Heart right ventricle (tissue), 16 donors: ENCODE measurements around the gene ZNF428. TPM values are rescaled to one million over a fixed set of nuclear protein-coding genes. Genes with fewer than 3 reads are reported as not detected.

Experiments
- ATAC-seq, 8 donors: fragments of 200-7000 bp; cut with Tn5 transposase; one replicate each; pipeline ENCODE4 v1.9.1; 2020; ENCODE audit warnings: mild to moderate bottlenecking in 8 of 8, moderate library complexity in 8 of 8, moderate number of reproducible peaks in 1 of 8
- DNase-seq, 2 donors: peaks; one replicate each; pipeline ENCODE4 v3.0.0-alpha.2; 2020
- H3K27ac ChIP-seq, 10 donors: fragments of 200-600 bp; sonication (generic) in 2 of 10; one replicate each; pipeline versions ENCODE4 v1.5.0 to v1.8.0; 2020 to 2022; ENCODE audit warnings: mild to moderate bottlenecking in 3 of 10
- H3K27me3 ChIP-seq, 7 donors: fragments of 200-600 bp; one replicate each; pipeline ENCODE4 v1.8.0; 2021 to 2022; ENCODE audit warnings: mild to moderate bottlenecking in 2 of 7
- H3K36me3 ChIP-seq, 9 donors: fragments of 200-600 bp; sonication (generic) in 1 of 9; one replicate each; pipeline versions ENCODE4 v1.5.0 to v1.8.0; 2020 to 2022; ENCODE audit warnings: mild to moderate bottlenecking in 2 of 9
- H3K4me1 ChIP-seq, 9 donors: fragments of 200-600 bp; sonication (generic) in 1 of 9; one replicate each; pipeline versions ENCODE4 v1.5.0 to v1.8.0; 2020 to 2022; ENCODE audit warnings: mild to moderate bottlenecking in 4 of 9
- H3K4me3 ChIP-seq, 10 donors: fragments of 200-600 bp; sonication (generic) in 2 of 10; one replicate each; pipeline versions ENCODE4 v1.5.0 to v1.8.0; 2020 to 2022; ENCODE audit warnings: mild to moderate bottlenecking in 7 of 10, moderate library complexity in 2 of 10
- H3K9me3 ChIP-seq, 11 donors: fragments of 200-600 bp in 10 of 11; sonication (generic) in 2 of 11; one replicate each; pipeline versions ENCODE4 v1.5.0 to v1.8.0; 2013 to 2022; ENCODE audit warnings: mild to moderate bottlenecking in 2 of 11, control low read depth in 1 of 11, moderate library complexity in 1 of 11
- CTCF ChIP-seq, 9 donors: fragments of 200-600 bp; sonication (generic) in 2 of 9; IDR thresholded peaks; one replicate each; pipeline versions ENCODE4 v1.5.0 to v1.8.0; 2021 to 2022; ENCODE audit warnings: antibody characterized with exemption in 9 of 9, mild to moderate bottlenecking in 5 of 9, moderate library complexity in 1 of 9
- WGBS, 2 donors: extraction: QIAGEN DNeasy Blood & Tissue Kit; methylation state at CpG; one replicate each; pipeline ENCODE4 v1.1.7; 2013; ENCODE audit warnings: inconsistent platforms in 1 of 2; 5-methylcytosine and 5-hydroxymethylcytosine counted together
- intact Hi-C, 10 donors: fragments of 100-400 bp; cut with DNase I; formaldehyde crosslinking; loops; one replicate each; pipeline versions ENCODE4 v1.11.1 to v1.14.2; 2022
- polyA plus RNA-seq, 2 donors: library from polyadenylated mRNA; stranded (reverse); fragments of 200-250 nt; gene quantifications; one replicate each; pipeline ENCODE4 v1.2.3, GENCODE V29; 2013
- total RNA-seq, 10 donors: library from RNA; stranded (reverse); fragmentation: NEBNext Ultra II Directional in 3 of 10; extraction: Animal tissue kit (Norgen Biotek cat#: 25700) in 3 of 10; gene quantifications; one replicate each; pipeline versions ENCODE4 v1.2.1 to v1.2.4, GENCODE V29; 2021 to 2023
- donor health status: Arrhythmogenic right ventricular cardiomyopathy.
- donor health status: ischemic (EF 13 %, LVEDD 7.1; RV severe dilation, severe dysfunction).
- donor health status: healthy with polysubstance abuse.
- donor health status: DM: no; HTN: yes; CAD: no.
- donor health status: DM: no; HTN: no; CAD: no.
- donor health status: ischemic (EF 25% LVEDD 6.9; RV normal size, moderate dysfunction).
- donor health status: ischemic (EF 25% LVEDD 5.7; RV mildly dilated, moderate dysfunction).
- donor health status: healthy.
- donor health status: DM: yes; HTN: yes; CAD: no.
- donor health status: Ischemic cardiomyopathy.
- donor health status: ischemic (EF 35%, LVEDD 5.7; RV mildly dilated, moderate dysfunction).
- donor health status: nonischemic (EF 11% LVEDD 7.7; RV severe dilation, severe dysfunction).
- donor health status: DM: yes; HTN: yes; CAD: no.
- donor health status: PGD.
- donor health status: ischemic (EF 29% LVEDD 5.4; RV normal size, mild dysfunction).
- donor health status: nonischemic (EF 23%, LVEDD 6.1; RV moderate dilation, normal function).

ZNF428 gene
- total and polyA plus RNA-seq, 12 donors = 28.1 to 94.9 (median 33.5) TPM

DNA sequence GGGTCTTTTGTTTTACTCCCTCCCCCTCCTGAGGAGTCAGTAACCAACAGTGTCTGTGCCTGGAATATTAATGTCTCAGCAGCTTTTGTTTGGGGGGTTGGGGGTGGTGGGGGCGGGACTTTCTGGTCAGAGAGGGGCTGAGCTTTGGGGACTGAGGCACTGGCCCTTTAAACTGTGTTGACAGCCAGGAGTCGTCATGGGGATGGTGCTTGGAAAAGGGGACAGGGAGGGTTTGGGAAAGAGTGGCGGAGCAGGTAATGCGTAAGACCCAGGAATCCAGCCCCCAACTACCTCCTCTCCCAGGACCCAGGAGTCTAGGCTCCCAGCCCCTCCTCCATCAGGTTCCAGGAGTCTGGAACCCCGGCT is 15.1 kb upstream of the ZNF428 start:
- WGBS, 2 donors = 37 to 41% methylated on average over 5 of the region's 5 CpGs
- ATAC-seq = no peak
- Histone ChIP-seq H3K9me3 (no peaks in the 10 kb centered on the region), H3K4me1 (no peaks in the 10 kb centered on the region), H3K4me3 (no peak overlapping the region), H3K27me3 (peaks cover 0 to 41% (median 0%) of the 10 kb centered on the region in 7 donors), H3K27ac (no peak overlapping the region), H3K36me3 (no peaks in the 10 kb centered on the region)
- intact Hi-C loops = no loop called here
- DNase-seq = no peak
- TF ChIP-seq CTCF (IDR thresholded peaks at IDR 0.05) = no peak

DNA sequence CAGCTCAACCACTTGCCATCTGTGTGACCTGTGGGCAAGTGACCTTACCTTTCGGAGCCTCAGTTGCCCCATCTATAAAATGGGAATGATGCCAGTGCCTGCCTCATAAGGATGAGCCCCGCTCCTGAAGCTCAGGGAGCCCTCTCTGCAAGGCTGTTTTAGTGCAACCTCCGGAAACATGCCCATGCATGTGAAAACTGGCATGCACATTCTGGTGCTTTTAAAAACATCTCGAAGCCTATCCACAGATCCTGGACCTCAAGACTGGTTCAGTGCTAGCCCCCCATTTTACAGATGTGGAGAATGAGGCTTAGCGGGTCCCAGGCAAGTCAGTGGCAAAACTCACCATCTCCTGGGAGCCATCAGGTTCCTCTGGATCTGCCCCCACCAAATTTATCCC is 14.6 kb upstream of the ZNF428 start:
- Histone ChIP-seq H3K4me3 (no peak overlapping the region), H3K27ac (no peak overlapping the region), H3K9me3 (no peaks in the 10 kb centered on the region), H3K36me3 (no peaks in the 10 kb centered on the region), H3K27me3 (peaks cover 0 to 38% (median 0%) of the 10 kb centered on the region in 7 donors), H3K4me1 (no peaks in the 10 kb centered on the region)
- DNase-seq = no peak
- WGBS, 2 donors = 85 to 86% methylated on average over 5 of the region's 5 CpGs
- no peak for TF ChIP-seq CTCF (IDR thresholded peaks at IDR 0.05)
- no peak for ATAC-seq
- intact Hi-C loops = no loop called here

DNA sequence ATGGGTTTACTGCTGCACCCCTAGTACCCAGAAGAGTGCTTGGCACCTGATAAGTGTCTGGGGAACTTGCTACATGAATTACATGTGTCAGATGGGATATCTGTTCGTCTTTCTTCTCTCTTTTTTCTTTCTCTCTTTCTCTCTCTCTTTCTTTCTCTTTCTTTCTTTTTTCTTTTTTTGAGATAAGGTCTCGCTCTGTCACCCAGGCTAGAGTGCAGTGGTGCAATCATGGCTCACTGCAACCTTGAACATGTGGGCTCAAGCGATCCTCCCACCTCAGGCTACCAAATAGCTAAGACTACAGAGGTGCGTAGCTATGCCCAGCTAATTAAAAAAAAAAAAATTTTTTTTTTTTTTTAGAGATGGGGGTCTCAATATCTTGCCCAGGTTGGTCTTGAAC is 14.1 kb upstream of the ZNF428 start:
- H3K4me3 ChIP-seq = no peak overlapping the region
- 83 to 87% methylated on average over 4 of the region's 4 CpGs for WGBS, 2 donors

DNA sequence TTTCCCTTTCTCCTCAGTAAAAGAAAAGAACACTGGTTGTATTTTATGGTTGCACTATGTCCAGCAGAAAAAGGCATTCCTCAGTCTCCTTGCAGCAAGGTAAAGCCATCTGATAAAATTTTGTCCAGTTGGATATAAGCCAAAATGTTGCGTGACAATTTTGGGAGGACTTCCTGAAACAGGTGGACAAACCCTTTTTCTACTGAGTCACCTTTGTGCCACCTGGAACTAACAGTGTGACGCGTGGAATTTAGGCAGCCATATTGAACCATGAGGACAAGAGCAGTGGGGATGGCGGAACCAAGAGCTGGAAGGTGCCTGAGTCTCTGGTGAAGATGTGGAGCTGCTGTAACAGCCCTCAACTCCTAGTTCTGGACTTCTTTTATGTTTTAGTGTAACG is 12.1 kb upstream of the ZNF428 start:
- 85 to 87% methylated on average over 5 of the region's 5 CpGs for WGBS, 2 donors
- H3K27me3 ChIP-seq = peaks cover 0 to 20% (median 0%) of the 10 kb centered on the region in 7 donors
- intact Hi-C loops = no loop called here
- H3K27ac ChIP-seq = no peak overlapping the region
- no peaks in the 10 kb centered on the region for H3K4me1 ChIP-seq
- DNase-seq = no peak
- no peak overlapping the region for H3K4me3 ChIP-seq
- ATAC-seq = no peak
- H3K9me3 ChIP-seq = no peaks in the 10 kb centered on the region
- TF ChIP-seq CTCF (IDR thresholded peaks at IDR 0.05) = no peak
- no peaks in the 10 kb centered on the region for H3K36me3 ChIP-seq

More for the DNA sequence above, 14.1 kb upstream of the ZNF428 start:
- intact Hi-C loops = no loop called here
- Histone ChIP-seq H3K4me1 (no peaks in the 10 kb centered on the region), H3K27ac (no peak overlapping the region), H3K36me3 (no peaks in the 10 kb centered on the region), H3K9me3 (no peaks in the 10 kb centered on the region), H3K27me3 (peaks cover 0 to 32% (median 0%) of the 10 kb centered on the region in 7 donors)
- no peak for ATAC-seq
- TF ChIP-seq CTCF (IDR thresholded peaks at IDR 0.05) = no peak
- no peak for DNase-seq
